Measurements from ENCODE around the gene PKDREJ.

DNA sequence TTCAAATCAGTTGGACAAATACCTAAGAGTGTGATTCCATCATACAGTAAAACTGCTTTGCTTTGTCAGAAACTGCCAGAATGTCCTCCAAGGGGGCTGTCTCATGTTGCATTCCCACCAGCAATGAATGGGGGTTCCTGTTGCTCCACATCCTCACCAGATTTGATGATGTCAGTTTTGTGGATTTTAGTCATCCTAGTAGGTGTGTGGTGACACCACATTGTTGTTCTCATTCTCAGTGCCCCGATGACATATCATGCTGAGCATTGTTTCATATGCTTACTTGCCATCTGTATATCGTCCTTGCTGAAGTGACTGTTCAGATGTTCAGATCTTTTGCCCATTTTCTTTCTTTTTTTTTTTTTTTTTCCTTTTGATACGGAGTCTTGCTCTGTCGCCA, 50.1 kb downstream of the PKDREJ start:
- TF ChIP-seq CEBPB (IDR thresholded peaks at IDR 0.05; ENCODE audit: low read depth) (no peak), JUND (IDR thresholded peaks at IDR 0.05) (no peak), TCF7L2 (IDR thresholded peaks at IDR 0.05; ENCODE audit: borderline replicate concordance, extremely low read depth, insufficient read depth, insufficient read length) (no peak), CBX3 (IDR thresholded peaks at IDR 0.05; ENCODE audit: low read depth) (no peak), EZH2 (IDR thresholded peaks at IDR 0.05) (no peak), SRF (IDR thresholded peaks at IDR 0.05; ENCODE audit: low read depth) (no peak), EZH2phosphoT487 (IDR thresholded peaks at IDR 0.05; ENCODE audit: borderline replicate concordance) (no peak), POLR2A (IDR thresholded peaks at IDR 0.05; ENCODE audit: borderline replicate concordance, extremely low read depth, insufficient read depth, insufficient read length) (no peak), RAD21 (IDR thresholded peaks at IDR 0.05; ENCODE audit: low read depth) (no peak), POLR2AphosphoS5 (IDR thresholded peaks at IDR 0.05; ENCODE audit: low read depth, low read length) (no peak)
- TF ChIP-seq, protein P1, sequence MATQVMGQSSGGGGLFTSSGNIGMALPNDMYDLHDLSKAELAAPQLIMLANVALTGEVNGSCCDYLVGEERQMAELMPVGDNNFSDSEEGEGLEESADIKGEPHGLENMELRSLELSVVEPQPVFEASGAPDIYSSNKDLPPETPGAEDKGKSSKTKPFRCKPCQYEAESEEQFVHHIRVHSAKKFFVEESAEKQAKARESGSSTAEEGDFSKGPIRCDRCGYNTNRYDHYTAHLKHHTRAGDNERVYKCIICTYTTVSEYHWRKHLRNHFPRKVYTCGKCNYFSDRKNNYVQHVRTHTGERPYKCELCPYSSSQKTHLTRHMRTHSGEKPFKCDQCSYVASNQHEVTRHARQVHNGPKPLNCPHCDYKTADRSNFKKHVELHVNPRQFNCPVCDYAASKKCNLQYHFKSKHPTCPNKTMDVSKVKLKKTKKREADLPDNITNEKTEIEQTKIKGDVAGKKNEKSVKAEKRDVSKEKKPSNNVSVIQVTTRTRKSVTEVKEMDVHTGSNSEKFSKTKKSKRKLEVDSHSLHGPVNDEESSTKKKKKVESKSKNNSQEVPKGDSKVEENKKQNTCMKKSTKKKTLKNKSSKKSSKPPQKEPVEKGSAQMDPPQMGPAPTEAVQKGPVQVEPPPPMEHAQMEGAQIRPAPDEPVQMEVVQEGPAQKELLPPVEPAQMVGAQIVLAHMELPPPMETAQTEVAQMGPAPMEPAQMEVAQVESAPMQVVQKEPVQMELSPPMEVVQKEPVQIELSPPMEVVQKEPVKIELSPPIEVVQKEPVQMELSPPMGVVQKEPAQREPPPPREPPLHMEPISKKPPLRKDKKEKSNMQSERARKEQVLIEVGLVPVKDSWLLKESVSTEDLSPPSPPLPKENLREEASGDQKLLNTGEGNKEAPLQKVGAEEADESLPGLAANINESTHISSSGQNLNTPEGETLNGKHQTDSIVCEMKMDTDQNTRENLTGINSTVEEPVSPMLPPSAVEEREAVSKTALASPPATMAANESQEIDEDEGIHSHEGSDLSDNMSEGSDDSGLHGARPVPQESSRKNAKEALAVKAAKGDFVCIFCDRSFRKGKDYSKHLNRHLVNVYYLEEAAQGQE (IDR thresholded peaks at IDR 0.05; ENCODE audit: low read depth): no peak
- TF ChIP-seq, protein P2, sequence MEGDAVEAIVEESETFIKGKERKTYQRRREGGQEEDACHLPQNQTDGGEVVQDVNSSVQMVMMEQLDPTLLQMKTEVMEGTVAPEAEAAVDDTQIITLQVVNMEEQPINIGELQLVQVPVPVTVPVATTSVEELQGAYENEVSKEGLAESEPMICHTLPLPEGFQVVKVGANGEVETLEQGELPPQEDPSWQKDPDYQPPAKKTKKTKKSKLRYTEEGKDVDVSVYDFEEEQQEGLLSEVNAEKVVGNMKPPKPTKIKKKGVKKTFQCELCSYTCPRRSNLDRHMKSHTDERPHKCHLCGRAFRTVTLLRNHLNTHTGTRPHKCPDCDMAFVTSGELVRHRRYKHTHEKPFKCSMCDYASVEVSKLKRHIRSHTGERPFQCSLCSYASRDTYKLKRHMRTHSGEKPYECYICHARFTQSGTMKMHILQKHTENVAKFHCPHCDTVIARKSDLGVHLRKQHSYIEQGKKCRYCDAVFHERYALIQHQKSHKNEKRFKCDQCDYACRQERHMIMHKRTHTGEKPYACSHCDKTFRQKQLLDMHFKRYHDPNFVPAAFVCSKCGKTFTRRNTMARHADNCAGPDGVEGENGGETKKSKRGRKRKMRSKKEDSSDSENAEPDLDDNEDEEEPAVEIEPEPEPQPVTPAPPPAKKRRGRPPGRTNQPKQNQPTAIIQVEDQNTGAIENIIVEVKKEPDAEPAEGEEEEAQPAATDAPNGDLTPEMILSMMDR (IDR thresholded peaks at IDR 0.05 in 2 of 3, conservative IDR thresholded peaks at IDR 0.05 in 1 of 3; ENCODE audit: borderline replicate concordance in 1 of 3, insufficient read depth in 1 of 3, low read depth in 2 of 3, low read length in 2 of 3): no peak
